Measurements from ENCODE around the gene TRIM71.

TRIM71 gene

DNA sequence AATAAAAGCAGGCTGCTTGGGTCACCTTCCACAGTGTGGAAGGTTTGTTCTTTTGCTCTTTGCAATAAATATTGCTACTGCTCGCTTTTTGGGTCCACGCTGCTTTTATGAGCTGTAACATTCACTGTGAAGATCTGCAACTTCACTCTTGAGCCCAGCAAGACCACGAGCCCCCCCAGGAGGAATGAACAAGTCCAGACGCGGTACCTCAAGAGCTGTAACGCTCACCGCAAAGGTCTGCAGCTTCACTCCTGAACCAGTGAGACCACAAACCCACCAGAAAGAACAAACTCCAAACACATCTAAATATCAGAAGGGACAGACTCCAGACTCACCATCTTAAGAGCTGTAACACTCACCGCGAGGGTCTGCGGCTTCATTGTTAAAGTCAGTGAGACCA lies 86.2 kb downstream of the TRIM71 start:
- Histone ChIP-seq H3K9ac (ENCODE audit: low read depth, low read length, poor library complexity, severe bottlenecking) (no peak overlapping the region), H3K79me2 (ENCODE audit: insufficient read depth, low read length) (no peaks in the 10 kb centered on the region)
- TF ChIP-seq, protein P1, sequence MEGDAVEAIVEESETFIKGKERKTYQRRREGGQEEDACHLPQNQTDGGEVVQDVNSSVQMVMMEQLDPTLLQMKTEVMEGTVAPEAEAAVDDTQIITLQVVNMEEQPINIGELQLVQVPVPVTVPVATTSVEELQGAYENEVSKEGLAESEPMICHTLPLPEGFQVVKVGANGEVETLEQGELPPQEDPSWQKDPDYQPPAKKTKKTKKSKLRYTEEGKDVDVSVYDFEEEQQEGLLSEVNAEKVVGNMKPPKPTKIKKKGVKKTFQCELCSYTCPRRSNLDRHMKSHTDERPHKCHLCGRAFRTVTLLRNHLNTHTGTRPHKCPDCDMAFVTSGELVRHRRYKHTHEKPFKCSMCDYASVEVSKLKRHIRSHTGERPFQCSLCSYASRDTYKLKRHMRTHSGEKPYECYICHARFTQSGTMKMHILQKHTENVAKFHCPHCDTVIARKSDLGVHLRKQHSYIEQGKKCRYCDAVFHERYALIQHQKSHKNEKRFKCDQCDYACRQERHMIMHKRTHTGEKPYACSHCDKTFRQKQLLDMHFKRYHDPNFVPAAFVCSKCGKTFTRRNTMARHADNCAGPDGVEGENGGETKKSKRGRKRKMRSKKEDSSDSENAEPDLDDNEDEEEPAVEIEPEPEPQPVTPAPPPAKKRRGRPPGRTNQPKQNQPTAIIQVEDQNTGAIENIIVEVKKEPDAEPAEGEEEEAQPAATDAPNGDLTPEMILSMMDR (conservative IDR thresholded peaks at IDR 0.05; ENCODE audit: low read length) = no peak
- TF ChIP-seq EZH2phosphoT487 (IDR thresholded peaks at IDR 0.05; ENCODE audit: borderline replicate concordance) = no peak

DNA sequence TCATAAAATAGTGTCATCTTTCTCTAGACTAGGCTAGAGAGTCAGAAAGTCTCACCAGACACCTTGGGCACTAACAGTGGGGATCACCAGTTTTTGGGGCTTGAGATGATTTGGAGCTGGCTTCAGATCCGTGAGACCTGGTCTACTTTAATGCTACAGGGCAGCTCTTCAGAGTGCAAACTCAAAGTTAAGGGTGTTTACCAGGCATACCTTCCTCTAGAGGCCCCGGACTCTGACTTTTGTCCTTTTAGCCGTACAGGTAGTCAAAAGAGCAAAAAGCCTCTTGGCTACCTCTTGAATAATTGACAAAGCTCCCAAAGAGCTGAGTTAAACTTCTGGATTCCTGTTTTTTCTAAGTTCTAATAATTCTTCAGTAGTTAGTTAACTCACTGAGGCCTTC lies 92.2 kb downstream of the TRIM71 start:
- H3K9ac ChIP-seq (ENCODE audit: low read depth, low read length, poor library complexity, severe bottlenecking) = no peak overlapping the region
- H3K36me3 ChIP-seq (ENCODE audit: insufficient read depth, low read length) = no peaks in the 10 kb centered on the region
- H3K4me2 ChIP-seq (ENCODE audit: low read depth, low read length, poor library complexity, severe bottlenecking) = no peak overlapping the region
- TF ChIP-seq, protein P1 (conservative IDR thresholded peaks at IDR 0.05; ENCODE audit: low read length) = no peak
- no peak for TF ChIP-seq EZH2phosphoT487 (IDR thresholded peaks at IDR 0.05; ENCODE audit: borderline replicate concordance)
- H2AFZ ChIP-seq (ENCODE audit: low read length) = no peak overlapping the region
- H3K4me1 ChIP-seq (ENCODE audit: insufficient read depth, low read length, poor library complexity, severe bottlenecking) = no peaks in the 10 kb centered on the region
- no peak overlapping the region for H3K4me3 ChIP-seq (ENCODE audit: low read length, poor library complexity, severe bottlenecking)
- H3F3A ChIP-seq (ENCODE audit: low read depth) = no peaks in the 10 kb centered on the region
- no peaks in the 10 kb centered on the region for H3K9me2 ChIP-seq (replicated peaks; ENCODE audit: low read depth, low read length)
- no peaks in the 10 kb centered on the region for H4K20me1 ChIP-seq (ENCODE audit: insufficient read depth, low read length, poor library complexity, severe bottlenecking)
- no peaks in the 10 kb centered on the region for H3K9me3 ChIP-seq (ENCODE audit: insufficient read depth, low read depth, low read length)
- no peaks in the 10 kb centered on the region for H3K79me2 ChIP-seq (ENCODE audit: insufficient read depth, low read length)
- H3K27me3 ChIP-seq (ENCODE audit: insufficient read depth, low read length, poor library complexity, severe bottlenecking) = no peaks in the 10 kb centered on the region

More for the DNA sequence above, 86.2 kb downstream of the TRIM71 start:
- Histone ChIP-seq H4K20me1 (ENCODE audit: insufficient read depth, low read length, poor library complexity, severe bottlenecking) (no peaks in the 10 kb centered on the region), H3F3A (ENCODE audit: low read depth) (no peaks in the 10 kb centered on the region), H3K27me3 (ENCODE audit: insufficient read depth, low read length, poor library complexity, severe bottlenecking) (no peaks in the 10 kb centered on the region), H3K4me1 (ENCODE audit: insufficient read depth, low read length, poor library complexity, severe bottlenecking) (peaks cover 19% of the 10 kb centered on the region), H3K9me2 (replicated peaks; ENCODE audit: low read depth, low read length) (no peaks in the 10 kb centered on the region), H3K4me3 (ENCODE audit: low read length, poor library complexity, severe bottlenecking) (no peak overlapping the region), H2AFZ (ENCODE audit: low read length) (no peak overlapping the region), H3K36me3 (ENCODE audit: insufficient read depth, low read length) (no peaks in the 10 kb centered on the region), H3K4me2 (ENCODE audit: low read depth, low read length, poor library complexity, severe bottlenecking) (no peak overlapping the region), H3K9me3 (ENCODE audit: insufficient read depth, low read depth, low read length) (no peaks in the 10 kb centered on the region)

DNA sequence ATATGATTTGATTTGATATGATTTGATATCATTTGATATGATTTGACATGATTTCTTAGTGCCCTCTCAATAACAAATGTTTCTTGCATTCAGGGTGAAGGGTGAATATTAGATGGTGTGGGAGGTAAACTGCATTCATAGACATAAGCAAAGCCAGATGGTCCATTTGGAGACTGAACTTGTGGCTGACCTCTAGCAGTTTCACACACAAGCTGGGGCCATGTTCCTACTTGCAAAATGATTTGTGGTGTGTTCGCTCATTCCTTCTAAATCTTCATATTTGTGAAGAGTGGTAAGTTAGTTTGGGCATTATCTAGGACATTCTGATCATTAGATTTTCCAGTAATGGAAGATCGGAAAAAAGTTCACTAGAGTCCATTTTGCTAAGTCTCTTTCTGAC lies 93.2 kb downstream of the TRIM71 start:
- H3K4me2 ChIP-seq (ENCODE audit: low read depth, low read length, poor library complexity, severe bottlenecking) = no peak overlapping the region
- no peaks in the 10 kb centered on the region for H3K4me1 ChIP-seq (ENCODE audit: insufficient read depth, low read length, poor library complexity, severe bottlenecking)
- no peaks in the 10 kb centered on the region for H3K36me3 ChIP-seq (ENCODE audit: insufficient read depth, low read length)
- H3K9me3 ChIP-seq (ENCODE audit: insufficient read depth, low read depth, low read length) = no peaks in the 10 kb centered on the region
- no peaks in the 10 kb centered on the region for H3K79me2 ChIP-seq (ENCODE audit: insufficient read depth, low read length)
- H3K4me3 ChIP-seq (ENCODE audit: low read length, poor library complexity, severe bottlenecking) = no peak overlapping the region
- no peaks in the 10 kb centered on the region for H3K27me3 ChIP-seq (ENCODE audit: insufficient read depth, low read length, poor library complexity, severe bottlenecking)
- no peaks in the 10 kb centered on the region for H3K9me2 ChIP-seq (replicated peaks; ENCODE audit: low read depth, low read length)
- no peak overlapping the region for H3K9ac ChIP-seq (ENCODE audit: low read depth, low read length, poor library complexity, severe bottlenecking)
- H3F3A ChIP-seq (ENCODE audit: low read depth) = no peaks in the 10 kb centered on the region
- no peaks in the 10 kb centered on the region for H4K20me1 ChIP-seq (ENCODE audit: insufficient read depth, low read length, poor library complexity, severe bottlenecking)
- TF ChIP-seq, protein P1 (conservative IDR thresholded peaks at IDR 0.05; ENCODE audit: low read length) = no peak
- TF ChIP-seq EZH2phosphoT487 (IDR thresholded peaks at IDR 0.05; ENCODE audit: borderline replicate concordance) = no peak
- H2AFZ ChIP-seq (ENCODE audit: low read length) = no peak overlapping the region
